Mesothelial cell of epicardium (in vitro differentiated cells): ENCODE measurements around the gene RNF224. TPM values are rescaled to one million over a fixed set of nuclear protein-coding genes. Genes with fewer than 3 reads are reported as not detected.
A peak's percentile ranks its signal among the peaks of the same experiment; 100 is the strongest.

ENCODE experiments used
- DNase-seq, 2 experiments: peaks; one replicate each; pipeline ENCODE4 v3.0.0; 2021; ENCODE audit warnings: low spot score in 2 of 2; ENCODE audit not compliant: unreplicated experiment in 2 of 2
- H3K27ac Mint-ChIP-seq: 2 replicates; pipeline ENCODE4 v1.8.0; 2021; ENCODE audit warnings: mixed read lengths
- H3K27me3 Mint-ChIP-seq: 2 replicates; pipeline ENCODE4 v1.8.0; 2021; ENCODE audit warnings: low read depth, mixed read lengths
- H3K36me3 Mint-ChIP-seq: 2 replicates; pipeline ENCODE4 v1.8.0; 2021; ENCODE audit warnings: mixed read lengths
- H3K4me1 Mint-ChIP-seq: 2 replicates; pipeline ENCODE4 v1.8.0; 2021; ENCODE audit warnings: mixed read lengths
- H3K4me3 Mint-ChIP-seq: 2 replicates; pipeline ENCODE4 v1.8.0; 2021; ENCODE audit warnings: mild to moderate bottlenecking, moderate library complexity, mixed read lengths
- H3K9me3 Mint-ChIP-seq: 2 replicates; pipeline ENCODE4 v1.8.0; 2021; ENCODE audit warnings: mixed read lengths
- CTCF ChIP-seq: fragments of 200-600 bp; sonication (generic); IDR thresholded peaks from one replicate; pipeline ENCODE4 v1.5.0; 2021; ENCODE audit warnings: antibody characterized with exemption; ENCODE audit not compliant: unreplicated experiment
- total RNA-seq: library from RNA; stranded (reverse); gene quantifications from 3 replicates; pipeline ENCODE4 v1.2.1, GENCODE V29; 2021

The RNF224 gene
- total RNA-seq, 1 donor from 2014 or later, result 0.16 TPM

GRCh38 chr9:137253717-137254623 lies 26.7 kb downstream of the RNF224 start:
- peak overlapping the region; percentile 84 for H3K4me3 Mint-ChIP-seq
- no peaks in the 10 kb centered on the region for H3K9me3 Mint-ChIP-seq
- no peak for TF ChIP-seq CTCF
- no peaks in the 10 kb centered on the region for H3K36me3 Mint-ChIP-seq
- no peak for DNase-seq
- peak overlapping the region; percentile 51 for H3K27ac Mint-ChIP-seq
- H3K27me3 Mint-ChIP-seq, result no peaks in the 10 kb centered on the region
- H3K4me1 Mint-ChIP-seq, result peaks cover 14% of the 10 kb centered on the region

DNA sequence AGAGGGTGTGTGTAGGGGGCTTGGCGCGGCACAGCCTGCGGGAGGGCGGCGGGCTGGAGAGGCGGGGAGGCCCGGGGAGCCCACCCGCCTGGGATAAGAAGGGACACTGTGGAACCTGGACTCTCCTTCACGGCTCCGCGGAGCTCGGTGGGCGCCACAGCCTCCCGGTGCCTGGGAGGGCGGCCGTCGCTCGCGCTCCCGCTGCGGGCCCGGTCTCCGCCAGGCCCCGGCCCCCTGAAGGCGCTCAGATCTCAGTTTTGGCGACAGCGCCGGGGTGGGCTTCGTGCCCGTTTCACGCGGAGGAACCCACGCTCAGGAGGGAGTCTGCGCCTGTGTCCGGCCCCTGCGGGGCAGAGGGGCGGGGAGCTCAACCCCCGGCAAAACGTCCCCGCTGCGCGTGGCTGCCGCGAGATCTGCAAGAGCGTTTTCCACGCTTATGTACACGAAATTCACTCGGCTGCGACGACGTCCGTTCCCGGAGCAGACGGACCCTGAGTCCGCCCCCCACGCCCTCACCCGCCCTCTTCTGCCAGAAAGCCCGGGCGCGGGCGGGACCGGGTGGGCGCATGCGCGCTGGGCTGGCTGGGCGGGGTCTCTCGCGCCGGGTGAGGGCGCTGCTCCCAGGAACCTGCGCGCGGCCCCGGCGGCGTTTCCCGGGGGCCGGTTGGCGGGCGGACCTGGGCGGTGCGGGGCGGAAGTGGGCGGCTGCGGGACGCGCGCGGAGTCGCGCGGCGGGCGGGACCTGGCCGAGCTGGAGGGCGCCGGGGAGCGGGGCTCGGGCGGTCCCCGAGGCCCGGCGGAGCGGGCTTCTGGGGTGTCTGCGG lies 27.5 kb downstream of the RNF224 start, which contains the start of gene NELFB:
NELFB (plus strand) TSS at position 704 of the 824 bp plus-strand sequence.
- no peaks in the 10 kb centered on the region for H3K27me3 Mint-ChIP-seq
- H3K9me3 Mint-ChIP-seq, result no peaks in the 10 kb centered on the region
- no peak for TF ChIP-seq CTCF
- DNase-seq, result peak; percentile 92 to 99
- peak within 1 kb of the TSS; percentile 89 for H3K4me3 Mint-ChIP-seq
- no peaks in the 10 kb centered on the region for H3K36me3 Mint-ChIP-seq
- H3K27ac Mint-ChIP-seq, result peak within 1 kb of the TSS; percentile 51
- peaks cover 14% of the 10 kb centered on the region for H3K4me1 Mint-ChIP-seq

DNA sequence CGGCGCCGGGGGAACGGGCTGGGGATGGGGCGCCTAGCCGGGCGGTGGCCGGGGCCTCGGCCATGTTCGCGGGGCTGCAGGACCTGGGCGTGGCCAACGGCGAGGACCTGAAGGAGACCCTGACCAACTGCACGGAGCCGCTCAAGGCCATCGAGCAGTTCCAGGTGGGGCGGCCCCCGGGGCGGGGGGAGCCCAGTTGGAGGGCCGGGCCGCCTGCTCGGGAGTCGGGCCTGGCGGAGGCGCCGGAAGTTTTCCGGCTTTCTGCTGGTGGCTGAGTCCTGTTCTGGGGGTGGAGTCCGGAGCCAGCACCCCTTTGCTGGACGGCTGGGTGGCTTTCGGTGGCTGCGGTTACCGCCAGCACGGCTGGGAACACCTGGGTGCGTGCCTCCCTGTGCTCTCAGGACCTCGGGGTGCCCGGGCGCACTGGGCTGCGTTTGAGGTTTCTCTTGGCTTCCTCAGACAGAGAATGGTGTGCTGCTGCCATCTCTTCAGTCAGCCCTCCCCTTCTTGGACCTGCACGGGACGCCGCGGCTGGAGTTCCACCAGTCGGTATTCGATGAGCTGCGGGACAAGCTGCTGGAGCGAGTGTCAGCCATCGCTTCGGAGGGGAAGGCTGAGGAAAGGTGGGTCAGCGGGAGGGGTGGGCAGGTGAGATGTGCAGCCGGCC lies 28.3 kb downstream of the RNF224 start:
- Mint-ChIP-seq H3K27ac (no peak overlapping the region), H3K4me1 (peaks cover 14% of the 10 kb centered on the region), H3K4me3 (peak overlapping the region; percentile 89), H3K36me3 (no peaks in the 10 kb centered on the region), H3K9me3 (no peaks in the 10 kb centered on the region), H3K27me3 (no peaks in the 10 kb centered on the region)
- no peak for DNase-seq
- TF ChIP-seq CTCF, result no peak

DNA sequence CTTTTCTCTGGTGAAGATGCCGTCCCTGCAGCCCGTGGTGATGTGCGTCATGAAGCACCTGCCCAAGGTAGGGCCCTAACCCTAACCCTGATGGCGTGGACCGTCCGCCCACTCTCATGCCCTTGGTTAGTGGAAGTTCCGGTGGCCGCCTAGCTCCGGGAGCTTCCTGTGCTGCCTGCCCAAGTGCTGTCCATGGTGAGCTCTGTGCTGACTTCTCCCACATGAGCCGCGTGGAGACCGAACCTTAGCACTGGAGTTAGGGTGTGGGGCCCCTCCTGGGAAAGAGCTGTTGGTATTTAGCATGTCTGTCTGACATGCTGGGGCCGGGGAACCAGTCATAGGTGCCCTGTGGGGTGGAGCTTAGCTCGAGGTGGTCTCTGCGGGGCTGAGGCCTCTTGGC lies 29.1 kb downstream of the RNF224 start:
- no peak for DNase-seq
- H3K36me3 Mint-ChIP-seq, result no peaks in the 10 kb centered on the region
- peaks cover 12% of the 10 kb centered on the region for H3K4me1 Mint-ChIP-seq
- TF ChIP-seq CTCF, result no peak
- H3K4me3 Mint-ChIP-seq, result peak overlapping the region; percentile 89
- no peaks in the 10 kb centered on the region for H3K27me3 Mint-ChIP-seq
- H3K9me3 Mint-ChIP-seq, result no peaks in the 10 kb centered on the region
- H3K27ac Mint-ChIP-seq, result no peak overlapping the region

- no peak for DNase-seq
- Mint-ChIP-seq H3K27me3 (no peaks in the 10 kb centered on the region), H3K27ac (no peak overlapping the region), H3K36me3 (peaks cover 5% of the 10 kb centered on the region), H3K4me3 (peak overlapping the region; percentile 89), H3K4me1 (peaks cover 12% of the 10 kb centered on the region), H3K9me3 (no peaks in the 10 kb centered on the region)
- TF ChIP-seq CTCF, result no peak
Observed at GRCh38 chr9:137256856-137257255, 29.6 kb downstream of the RNF224 start.
